WI38 (cell line): ENCODE results near the gene BCKDHA.

ENCODE experiments used
- H3K4me3 ChIP-seq: 2 replicates; pipeline ENCODE4 v1.5.1; 2011; ENCODE audit warnings: low read depth, mild to moderate bottlenecking, control low read depth, low read length
- CTCF ChIP-seq: IDR thresholded peaks from 2 replicates; pipeline ENCODE4 v1.5.1; 2012; ENCODE audit warnings: low read depth, mild to moderate bottlenecking, control low read depth, low read length

Gene BCKDHA

GRCh38 chr19:41398050-41398418 lies 416 bp downstream of the BCKDHA start:
- TF ChIP-seq CTCF = no peak
- H3K4me3 ChIP-seq = peak overlapping the region; percentile 100

- TF ChIP-seq CTCF = no peak
- peak overlapping the region; percentile 100 for H3K4me3 ChIP-seq
These were observed 980 bp downstream of the BCKDHA start for GRCh38 chr19:41398598-41398997.

GRCh38 chr19:41399091-41399490 lies 1.5 kb downstream of the BCKDHA start:
- H3K4me3 ChIP-seq = no peak overlapping the region; the same call in 1 of the 2 replicates
- TF ChIP-seq CTCF = no peak

- H3K4me3 ChIP-seq = no peak overlapping the region
- TF ChIP-seq CTCF = no peak
These were observed 1.9 kb downstream of the BCKDHA start for GRCh38 chr19:41399525-41399924.

GRCh38 chr19:41401483-41401882 lies 3.9 kb downstream of the BCKDHA start:
- no peak for TF ChIP-seq CTCF

GRCh38 chr19:41402010-41402409 lies 4.4 kb downstream of the BCKDHA start:
- TF ChIP-seq CTCF = no peak
- no peak overlapping the region for H3K4me3 ChIP-seq

More at GRCh38 chr19:41401483-41401882, 3.9 kb downstream of the BCKDHA start:
- no peak overlapping the region for H3K4me3 ChIP-seq

GRCh38 chr19:41403181-41403970 lies 5.8 kb downstream of the BCKDHA start:
- no peak overlapping the region for H3K4me3 ChIP-seq
- TF ChIP-seq CTCF = no peak
